Gastrocnemius medialis (tissue), 4 donors: ENCODE measurements around the gene IRF3. TPM values are rescaled to one million over a fixed set of nuclear protein-coding genes. Genes with fewer than 3 reads are reported as not detected.

Experiments
- ATAC-seq, 2 donors: fragments of 150-250 bp; one replicate each; pipeline ENCODE4 v1.9.1; 2016
- DNase-seq, 2 donors: peaks; one replicate each; pipeline ENCODE4 v3.0.0-alpha.2; 2019
- H3K27ac ChIP-seq, 4 donors: fragments of 200-600 bp; sonication (generic); 1 replicate in 1 of 4; 2 replicates in 3 of 4; pipeline ENCODE4 v1.5.1; 2016 to 2018; ENCODE audit warnings: mild to moderate bottlenecking in 2 of 4, moderate library complexity in 1 of 4
- H3K27me3 ChIP-seq, 3 donors: fragments of 200-600 bp; sonication (generic) in 2 of 3; 1 replicate in 1 of 3; 2 replicates in 2 of 3; pipeline versions ENCODE4 v1.5.1 to v1.6.0; 2016 to 2019; ENCODE audit warnings: mild to moderate bottlenecking in 1 of 3, moderate library complexity in 1 of 3
- H3K36me3 ChIP-seq, 2 donors: fragments of 200-600 bp; sonication (generic) in 1 of 2; one replicate each; pipeline ENCODE4 v1.5.1; 2017 to 2018
- H3K4me1 ChIP-seq, 2 donors: fragments of 200-600 bp; sonication (generic) in 1 of 2; one replicate each; pipeline ENCODE4 v1.5.1; 2016 to 2017; ENCODE audit warnings: mild to moderate bottlenecking in 2 of 2
- H3K4me3 ChIP-seq, 4 donors: fragments of 200-600 bp; sonication (generic) in 3 of 4; 1 replicate in 1 of 4; 2 replicates in 3 of 4; pipeline ENCODE4 v1.5.1; 2016 to 2019; ENCODE audit warnings: mild to moderate bottlenecking in 2 of 4
- H3K9me3 ChIP-seq, 3 donors: fragments of 200-600 bp; sonication (generic) in 2 of 3; 1 replicate in 1 of 3; 2 replicates in 2 of 3; pipeline ENCODE4 v1.5.1; 2016 to 2019
- CTCF ChIP-seq, 5 experiments: fragments of 450-650 bp in 3 of 5; fragments of 200-600 bp in 2 of 5; sonication (generic) in 2 of 5; IDR thresholded peaks in 4 of 5; conservative IDR thresholded peaks in 1 of 5; 1 replicate in 4 of 5; 2 replicates in 1 of 5; pipeline ENCODE4 v1.5.1; 2016 to 2019; ENCODE audit warnings: antibody characterized with exemption in 5 of 5, mild to moderate bottlenecking in 3 of 5, moderate library complexity in 3 of 5
- POLR2A ChIP-seq, 2 donors: fragments of 450-650 bp; IDR thresholded peaks; one replicate each; pipeline ENCODE4 v1.6.1; 2017; ENCODE audit warnings: antibody characterized with exemption in 2 of 2, mild to moderate bottlenecking in 2 of 2, moderate library complexity in 2 of 2
- in situ Hi-C, 4 donors: fragments of 200-750 bp; cut with MboI; loops; one replicate each; pipeline versions ENCODE4 v1.15.0 to v1.8.0; 2017; ENCODE audit warnings: low sequenced_read_pairs in 4 of 4
- intact Hi-C: fragments of 100-400 bp; cut with DNase I; formaldehyde crosslinking; loops from one replicate; pipeline ENCODE4 v1.15.1; 2023; ENCODE audit warnings: low total_unique reads
- total RNA-seq, 4 donors: library from RNA; depleted of rRNA; stranded (reverse); fragments of >200 nt; gene quantifications; one replicate each; pipeline versions ENCODE4 v1.1.0 to v1.2.3, GENCODE V29; 2016

IRF3 gene
- 10 to 100 TPM; 11.0 to 18.6 (median 13.7) TPM for total RNA-seq

- Histone ChIP-seq H3K27ac (peak within 1 kb of the TSS; percentile 81 to 88 (median 87)), H3K36me3 (peaks cover 0 to 19% of the 10 kb centered on the region in 2 donors), H3K4me3 (peak within 1 kb of the TSS; percentile 70 to 81 (median 72)), H3K4me1 (peaks cover 16 to 23% of the 10 kb centered on the region in 2 donors), H3K9me3 (no peaks in the 10 kb centered on the region), H3K27me3 (no peaks in the 10 kb centered on the region)
- ATAC-seq (peak; percentile 95 to 96), DNase-seq (peak; percentile 94 to 96)
- TF ChIP-seq POLR2A (IDR thresholded peaks at IDR 0.05): peak; percentile 72 to 77
- TF ChIP-seq CTCF (IDR thresholded peaks at IDR 0.05 in 4 of 5, conservative IDR thresholded peaks at IDR 0.05 in 1 of 5): no peak
- intact Hi-C loops: no loop called here
- in situ Hi-C loops: loop anchor here in 1 of 4 donors (10.0 kb wide), 1 partner anchor 91 kb away; no protein-coding TSS in a partner anchor
Observed at GRCh38 chr19:49665351-49666119, at the start of gene IRF3, which contains the start of gene BCL2L12. TSS of gene IRF3 (minus strand) at chr19:49665857. CDS start at chr19:49664838, 1,019 bp downstream. TSS of gene BCL2L12 (plus strand) at chr19:49665933. CDS start at chr19:49666693, 760 bp downstream.

- Histone ChIP-seq H3K27me3 (no peaks in the 10 kb centered on the region), H3K27ac (no peak overlapping the region), H3K4me1 (no peaks in the 10 kb centered on the region), H3K9me3 (no peaks in the 10 kb centered on the region), H3K36me3 (no peaks in the 10 kb centered on the region), H3K4me3 (no peak overlapping the region)
- in situ Hi-C loops (no loop called here), intact Hi-C loops (no loop called here)
- ATAC-seq (no peak), DNase-seq (no peak)
- TF ChIP-seq POLR2A (IDR thresholded peaks at IDR 0.05) (no peak), CTCF (IDR thresholded peaks at IDR 0.05 in 4 of 5, conservative IDR thresholded peaks at IDR 0.05 in 1 of 5) (no peak)
Observed at GRCh38 chr19:49713236-49713845, 47.7 kb upstream of the IRF3 start.

GRCh38 chr19:49712397-49712859 is 46.8 kb upstream of the IRF3 start:
- H3K9me3 ChIP-seq: no peaks in the 10 kb centered on the region
- no peaks in the 10 kb centered on the region for H3K27me3 ChIP-seq
- no peaks in the 10 kb centered on the region for H3K4me1 ChIP-seq
- in situ Hi-C loops: no loop called here
- no peaks in the 10 kb centered on the region for H3K36me3 ChIP-seq
- intact Hi-C loops: no loop called here
- no peak overlapping the region for H3K4me3 ChIP-seq
- DNase-seq (peak; percentile 25 to 39), ATAC-seq (peak in 1 of 2 donors; percentile 51)
- no peak overlapping the region for H3K27ac ChIP-seq
- TF ChIP-seq POLR2A (IDR thresholded peaks at IDR 0.05) (no peak), CTCF (IDR thresholded peaks at IDR 0.05 in 4 of 5, conservative IDR thresholded peaks at IDR 0.05 in 1 of 5) (no peak)

GRCh38 chr19:49710372-49710951 is 44.8 kb upstream of the IRF3 start:
- DNase-seq (no peak), ATAC-seq (no peak)
- Histone ChIP-seq H3K27me3 (no peaks in the 10 kb centered on the region), H3K36me3 (no peaks in the 10 kb centered on the region), H3K9me3 (no peaks in the 10 kb centered on the region), H3K4me1 (no peaks in the 10 kb centered on the region), H3K4me3 (no peak overlapping the region), H3K27ac (no peak overlapping the region)
- TF ChIP-seq CTCF (IDR thresholded peaks at IDR 0.05 in 4 of 5, conservative IDR thresholded peaks at IDR 0.05 in 1 of 5): no peak
- TF ChIP-seq POLR2A (IDR thresholded peaks at IDR 0.05): no peak
- intact Hi-C loops (no loop called here), in situ Hi-C loops (no loop called here)
